PC-3 (cell line): ENCODE data around the gene MRPS7. TPM values are rescaled to one million over a fixed set of nuclear protein-coding genes. Genes with fewer than 3 reads are reported as not detected.
"Not testable (repeated sequence)": the region's sequence is repeated elsewhere in the genome, so short reads cannot be mapped to it uniquely, and the experiment has no call there.

ENCODE experiments used
- ATAC-seq: fragments of 200-7000 bp; cut with Tn5 transposase; 2 replicates; pipeline ENCODE4 v1.9.1; 2020; ENCODE audit warnings: mild to moderate bottlenecking, moderate library complexity
- BruUV-seq: library from RNA; stranded (reverse); fragments of 400-500 nt; replicated peaks from 2 replicates; lab custom pipeline; 2021; lab: Mats Ljungman, UMichigan
- CTCF ChIA-PET: fragments of 300-600 bp; sonication (Branson Sonifier 250); formaldehyde crosslinking; loops from one replicate; lab custom pipeline; 2022; ENCODE audit warnings: antibody characterized with exemption; lab: Charles Lee
- POLR2A ChIA-PET: fragments of 300-600 bp; sonication (Branson Sonifier 250); formaldehyde crosslinking; loops from one replicate; lab custom pipeline; 2022; ENCODE audit warnings: antibody characterized with exemption; ENCODE audit not compliant: unreplicated experiment; lab: Charles Lee
- DNase-seq: peaks from one replicate; pipeline ENCODE4 v3.0.0-alpha.2; 2015
- H2AFZ ChIP-seq: fragments of 300-600 bp; sonication (generic); 2 replicates; pipeline ENCODE4 v1.6.0; 2016; ENCODE audit warnings: antibody characterized with exemption, low read length
- H3F3A ChIP-seq: fragments of 300-600 bp; sonication (generic); one replicate; pipeline ENCODE4 v1.6.0; 2017; ENCODE audit warnings: antibody characterized with exemption, low read length, control low read depth, mild to moderate bottlenecking; ENCODE audit not compliant: unreplicated experiment
- H3K27ac ChIP-seq: fragments of 300-600 bp; sonication (generic); 2 replicates; pipeline ENCODE4 v1.5.1; 2016; ENCODE audit warnings: mild to moderate bottlenecking, low read length
- H3K27me3 ChIP-seq: fragments of 300-600 bp; sonication (generic); 2 replicates; pipeline ENCODE4 v1.6.1; 2016; ENCODE audit warnings: low read length, mixed read lengths
- H3K36me3 ChIP-seq: fragments of 300-600 bp; sonication (generic); 2 replicates; pipeline ENCODE4 v1.6.1; 2016; ENCODE audit warnings: low read depth, mixed run types, low read length, mixed read lengths
- H3K4me1 ChIP-seq: fragments of 300-600 bp; sonication (generic); 2 replicates; pipeline ENCODE4 v1.5.1; 2016; ENCODE audit warnings: low read length; ENCODE audit not compliant: insufficient read depth
- H3K4me2 ChIP-seq: fragments of 300-600 bp; sonication (generic); 2 replicates; pipeline ENCODE4 v1.6.0; 2016; ENCODE audit warnings: low read length
- H3K4me3 ChIP-seq: fragments of 300-600 bp; sonication (generic); 2 replicates; pipeline ENCODE4 v1.5.1; 2016; ENCODE audit warnings: mild to moderate bottlenecking, low read length, mixed read lengths
- H3K79me2 ChIP-seq: fragments of 300-600 bp; sonication (generic); 2 replicates; pipeline ENCODE4 v1.6.1; 2017; ENCODE audit warnings: low read length, mixed read lengths
- H3K9ac ChIP-seq: fragments of 300-600 bp; sonication (generic); 2 replicates; pipeline ENCODE4 v1.6.0; 2016; ENCODE audit warnings: mild to moderate bottlenecking, low read length
- H3K9me2 ChIP-seq: fragments of 300-600 bp; sonication (generic); replicated peaks from 2 replicates; pipeline ENCODE4 v1.6.1; 2016; ENCODE audit warnings: mixed run types, low read length, mixed read lengths
- H3K9me3 ChIP-seq: fragments of 300-600 bp; sonication (generic); 2 replicates; pipeline ENCODE4 v1.6.1; 2016; ENCODE audit warnings: low read length, mixed read lengths
- H4K20me1 ChIP-seq: fragments of 300-600 bp; sonication (generic); 2 replicates; pipeline ENCODE4 v1.6.1; 2016; ENCODE audit warnings: low read length, mixed read lengths
- CTCF ChIP-seq: fragments of 300-600 bp; sonication (generic); conservative IDR thresholded peaks from 2 replicates; pipeline ENCODE4 v1.5.1; 2017; ENCODE audit warnings: antibody characterized with exemption, low read depth, mild to moderate bottlenecking, low read length
- EZH2 ChIP-seq: fragments of 300-600 bp; sonication (generic); IDR thresholded peaks from one replicate; pipeline ENCODE4 v1.6.1; 2017; ENCODE audit warnings: antibody characterized with exemption, mild to moderate bottlenecking, low read length; ENCODE audit not compliant: unreplicated experiment
- EZH2phosphoT487 ChIP-seq: fragments of 300-600 bp; sonication (generic); IDR thresholded peaks from 2 replicates; pipeline ENCODE4 v1.6.1; 2018; ENCODE audit warnings: mild to moderate bottlenecking, antibody characterized with exemption, low read length, borderline replicate concordance
- intact Hi-C: fragments of 100-400 bp; cut with micrococcal nuclease; formaldehyde crosslinking; loops from 2 replicates; pipeline ENCODE4 v1.9.0; 2023
- total RNA-seq: library from RNA; depleted of rRNA; stranded (reverse); fragments of >200 nt; gene quantifications from 2 replicates; pipeline ENCODE4 v1.2.3, GENCODE V29; 2014

Gene MRPS7
- total RNA-seq, 1 experiment from 2014 or later = 144 TPM

GRCh38 chr17:75272848-75273184, 11.1 kb downstream of the MRPS7 start:
- H3K9ac ChIP-seq = no peak overlapping the region
- no peaks in the 10 kb centered on the region for H3K9me3 ChIP-seq
- H4K20me1 ChIP-seq = no peaks in the 10 kb centered on the region
- H3K9me2 ChIP-seq = no peaks in the 10 kb centered on the region
- peaks cover 4% of the 10 kb centered on the region for H3F3A ChIP-seq
- POLR2A ChIA-PET = no interaction called here
- H3K4me2 ChIP-seq = peak overlapping the region; percentile 90
- intact Hi-C loops = no loop called here
- no peak overlapping the region for H2AFZ ChIP-seq
- ATAC-seq (no peak), DNase-seq (no peak)
- H3K4me1 ChIP-seq = peaks cover 20% of the 10 kb centered on the region
- peaks cover 21% of the 10 kb centered on the region for H3K79me2 ChIP-seq
- H3K4me3 ChIP-seq = peak overlapping the region; percentile 73; the same call in 1 of the 2 replicates
- no TSS peak for BruUV-seq
- CTCF ChIA-PET = interaction anchor here (0.6 to 1.0 kb wide), 3 partner anchors 17 to 243 kb away, joined by 3 to 9 read pairs (median 5); partner anchors contain the start of genes SLC25A19 and TSEN54
- H3K36me3 ChIP-seq = peaks cover 11% of the 10 kb centered on the region
- H3K27me3 ChIP-seq = no peaks in the 10 kb centered on the region
- TF ChIP-seq EZH2 (no peak), CTCF (no peak), EZH2phosphoT487 (no peak)
- no peak overlapping the region for H3K27ac ChIP-seq

- ChIA-PET CTCF (no interaction called here), POLR2A (no interaction called here)
- Histone ChIP-seq H3K9ac (no peak overlapping the region), H2AFZ (no peak overlapping the region), H4K20me1 (no peaks in the 10 kb centered on the region), H3K9me2 (no peaks in the 10 kb centered on the region), H3K79me2 (peaks cover 17% of the 10 kb centered on the region), H3K4me3 (no peak overlapping the region), H3K27ac (no peak overlapping the region), H3K9me3 (no peaks in the 10 kb centered on the region), H3K36me3 (peaks cover 18% of the 10 kb centered on the region), H3K4me2 (no peak overlapping the region), H3F3A (peaks cover 4% of the 10 kb centered on the region), H3K4me1 (peaks cover 18% of the 10 kb centered on the region), H3K27me3 (no peaks in the 10 kb centered on the region)
- DNase-seq = peak; percentile 53
- TF ChIP-seq CTCF = no peak
- TF ChIP-seq EZH2 = no peak
- BruUV-seq = no TSS peak
- ATAC-seq = no peak
- intact Hi-C loops = no loop called here
Measured at GRCh38 chr17:75273977-75274708, 12.5 kb downstream of the MRPS7 start.

DNA sequence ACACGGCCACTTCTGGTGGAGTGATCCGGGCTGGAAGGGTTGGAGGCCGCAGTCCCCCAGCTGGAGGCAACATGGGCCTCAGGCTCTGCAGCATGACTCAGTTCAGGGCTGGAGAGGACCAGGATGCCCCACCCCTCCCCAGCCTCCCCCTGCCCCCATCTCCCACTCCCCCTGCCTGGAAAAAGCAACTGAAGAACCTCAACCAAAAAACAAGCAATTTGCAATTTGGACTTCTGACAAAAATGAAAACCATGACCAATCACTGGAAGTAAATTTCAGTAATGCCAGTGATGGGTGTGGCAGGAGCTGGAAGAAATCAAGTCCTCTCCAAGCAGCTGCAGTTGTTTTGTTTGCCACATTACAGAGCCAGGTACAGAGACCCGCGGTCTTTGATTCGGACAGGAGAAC, 16.0 kb downstream of the MRPS7 start:
- no TSS peak for BruUV-seq
- Histone ChIP-seq H3K27me3 (no peaks in the 10 kb centered on the region), H3K4me3 (no peak overlapping the region), H3K9me3 (no peaks in the 10 kb centered on the region), H3K4me2 (no peak overlapping the region), H3K36me3 (peaks cover 25% of the 10 kb centered on the region), H4K20me1 (no peaks in the 10 kb centered on the region), H2AFZ (no peak overlapping the region), H3K9me2 (no peaks in the 10 kb centered on the region), H3K79me2 (peaks cover 7% of the 10 kb centered on the region; the same call in 1 of the 2 replicates), H3K27ac (no peak overlapping the region), H3F3A (no peaks in the 10 kb centered on the region), H3K4me1 (peaks cover 1% of the 10 kb centered on the region), H3K9ac (no peak overlapping the region)
- intact Hi-C loops = no loop called here
- no peak for TF ChIP-seq EZH2
- no peak for TF ChIP-seq EZH2phosphoT487
- TF ChIP-seq CTCF = no peak
- DNase-seq (peak; percentile 34), ATAC-seq (peak; percentile 60)
- ChIA-PET POLR2A (interaction anchor here (0.9 to 1.4 kb wide), 3 partner anchors 12 to 116 kb away, joined by 3 to 8 read pairs (median 5); partner anchors contain the start of genes GGA3, MRPS7 and SLC25A19), CTCF (interaction anchor here (0.9 kb wide), 1 partner anchor 128 kb away, joined by 5 read pairs; the partner anchor contains the start of gene GRB2)

DNA sequence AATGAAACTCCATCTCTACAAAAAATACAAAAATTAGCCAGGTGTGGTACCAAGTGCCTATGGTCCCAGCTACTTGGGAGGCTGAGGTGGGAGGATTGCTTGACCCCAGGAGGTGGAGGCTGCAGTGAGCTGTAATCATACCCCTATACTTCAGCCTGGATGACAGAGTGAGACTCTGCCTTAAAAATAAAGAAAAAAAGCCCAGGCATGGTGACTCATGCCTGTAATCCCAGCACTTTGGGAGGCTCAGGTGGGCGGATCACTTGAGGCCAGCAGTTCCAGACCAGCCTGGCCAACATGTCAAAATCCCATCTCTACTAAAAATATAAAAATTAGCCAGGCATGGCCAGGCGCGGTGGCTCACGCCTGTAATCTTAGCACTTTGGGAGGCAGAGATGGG, 18.5 kb downstream of the MRPS7 start:
- H3K4me3 ChIP-seq, H3K9me3 ChIP-seq, H3K4me2 ChIP-seq, H3K9ac ChIP-seq, H3K79me2 ChIP-seq, BruUV-seq, H3K4me1 ChIP-seq, H3K9me2 ChIP-seq, H2AFZ ChIP-seq, H3F3A ChIP-seq, H3K27me3 ChIP-seq, H4K20me1 ChIP-seq, intact Hi-C loops, H3K27ac ChIP-seq: not testable (repeated sequence)
- POLR2A ChIA-PET = interaction anchor here (0.6 kb wide), 1 partner anchor 18 kb away, joined by 3 read pairs; no protein-coding TSS in a partner anchor
- ATAC-seq = peak; percentile 68
- peak; percentile 19 for DNase-seq
- CTCF ChIA-PET = interaction anchor here (0.6 kb wide), 1 partner anchor 149 kb away, joined by 3 read pairs; no protein-coding TSS in a partner anchor
- H3K36me3 ChIP-seq = peaks cover 27% of the 10 kb centered on the region
